Measurements from ENCODE around the gene PAXX. TPM values are rescaled to one million over a fixed set of nuclear protein-coding genes. Genes with fewer than 3 reads are reported as not detected.

Gene PAXX
- 71.4 and 74.5 TPM in 2 replicates for total RNA-seq

GRCh38 chr9:136991993-136992818 is at the start of gene PAXX:
Gene PAXX, plus strand, starts transcription at chr9:136992422. Its CDS starts 22 bp downstream, at chr9:136992444.
- intact Hi-C loops (cut with micrococcal nuclease): loop anchor here (1.0 to 5.0 kb wide), 8 partner anchors 14 to 509 kb away; partner anchors contain the start of genes C8G, FBXW5, PHPT1 and SAPCD2

- intact Hi-C loops (cut with micrococcal nuclease): loop anchor here (5.0 kb wide), 1 partner anchor 151 kb away; the partner anchor contains the start of gene TMEM141
Measured at GRCh38 chr9:136942881-136943230, 49.4 kb upstream of the PAXX start.

- intact Hi-C loops (cut with micrococcal nuclease): loop anchor here (1.0 to 5.0 kb wide), 5 partner anchors 41 to 151 kb away; partner anchors contain the start of genes AJM1, PAXX, TMEM141 and TRAF2
Measured at GRCh38 chr9:136943291-136944211, 48.7 kb upstream of the PAXX start.

GRCh38 chr9:136944212-136944518 is 48.1 kb upstream of the PAXX start:
- intact Hi-C loops (cut with micrococcal nuclease): loop anchor here (1.0 to 5.0 kb wide), 5 partner anchors 42 to 152 kb away; partner anchors contain the start of genes AJM1, PAXX, TMEM141 and TRAF2

- intact Hi-C loops (cut with micrococcal nuclease): loop anchor here (1.0 to 5.0 kb wide), 5 partner anchors 42 to 152 kb away; partner anchors contain the start of genes AJM1, PAXX, TMEM141 and TRAF2
Measured at GRCh38 chr9:136944519-136945332, 47.5 kb upstream of the PAXX start, which contains the start of the genes C8G and FBXW5. Gene C8G, plus strand, starts transcription at chr9:136945243. Its CDS starts 78 bp downstream, at chr9:136945321. Gene FBXW5, minus strand, starts transcription at chr9:136944738. Its CDS starts 655 bp downstream, at chr9:136944083.

- intact Hi-C loops (cut with micrococcal nuclease): loop anchor here (2.0 kb wide), 2 partner anchors 47 to 103 kb away; partner anchors contain the start of genes AJM1 and PAXX
Measured at GRCh38 chr9:136945333-136946227, 46.6 kb upstream of the PAXX start.

GRCh38 chr9:136946228-136947027 is 45.8 kb upstream of the PAXX start:
- intact Hi-C loops (cut with micrococcal nuclease): no loop called here

- intact Hi-C loops (cut with micrococcal nuclease): no loop called here
Measured at GRCh38 chr9:136947028-136947891, 45.0 kb upstream of the PAXX start.

GRCh38 chr9:136947955-136948510 is 44.2 kb upstream of the PAXX start:
- intact Hi-C loops (cut with micrococcal nuclease): no loop called here

- intact Hi-C loops (cut with micrococcal nuclease): loop anchor here (1.0 kb wide), 1 partner anchor 43 kb away; the partner anchor contains the start of gene PAXX
Measured at GRCh38 chr9:136949239-136949816, 42.9 kb upstream of the PAXX start.

- intact Hi-C loops (cut with micrococcal nuclease): loop anchor here (1.0 to 2.0 kb wide), 3 partner anchors 28 to 85 kb away; partner anchors contain the start of gene PAXX
Measured at GRCh38 chr9:136949817-136950655, 42.2 kb upstream of the PAXX start.

GRCh38 chr9:136950656-136951276 is 41.5 kb upstream of the PAXX start:
- intact Hi-C loops (cut with micrococcal nuclease): loop anchor here (1.0 to 2.0 kb wide), 2 partner anchors 28 to 84 kb away; no protein-coding TSS in a partner anchor

GRCh38 chr9:136951541-136952320 is 40.5 kb upstream of the PAXX start, which contains the start of gene LCN12:
Gene LCN12, plus strand, starts transcription at chr9:136952273. Its CDS starts 55 bp downstream, at chr9:136952328.
- intact Hi-C loops (cut with micrococcal nuclease): loop anchor here (2.0 kb wide), 1 partner anchor 83 kb away; no protein-coding TSS in a partner anchor

GRCh38 chr9:136952321-136952850 is 39.8 kb upstream of the PAXX start:
- intact Hi-C loops (cut with micrococcal nuclease): no loop called here

Measured in T-helper 2 cell treated with Interferon-gamma antibody and Interleukin-4, amounts not matched to agents 100 ng/mL and 5 ng/mL, for 36 hours (primary cell).